Ascending aorta (tissue), 2 donors: ENCODE data around the gene GALR2. TPM values are rescaled to one million over a fixed set of nuclear protein-coding genes. Genes with fewer than 3 reads are reported as not detected.

Source experiments
- DNase-seq, 2 donors: peaks; one replicate each; pipeline ENCODE4 v3.0.0-alpha.2; 2019; ENCODE audit warnings: low spot score in 2 of 2
- H3K27ac ChIP-seq, 2 donors: fragments of 200-600 bp; sonication (generic); one replicate each; pipeline ENCODE4 v1.5.1; 2016 to 2017; ENCODE audit warnings: mild to moderate bottlenecking in 1 of 2
- H3K27me3 ChIP-seq: fragments of 200-600 bp; sonication (generic); one replicate; pipeline ENCODE4 v1.5.1; 2017
- H3K36me3 ChIP-seq, 2 donors: fragments of 200-600 bp; sonication (generic); one replicate each; pipeline ENCODE4 v1.5.1; 2016
- H3K4me1 ChIP-seq, 2 donors: fragments of 200-600 bp; sonication (generic); one replicate each; pipeline ENCODE4 v1.5.1; 2016 to 2017; ENCODE audit warnings: mild to moderate bottlenecking in 1 of 2
- H3K4me3 ChIP-seq, 2 donors: fragments of 200-600 bp; sonication (generic); one replicate each; pipeline ENCODE4 v1.5.1; 2016 to 2017; ENCODE audit warnings: mild to moderate bottlenecking in 1 of 2
- H3K9me3 ChIP-seq, 2 donors: fragments of 200-600 bp; sonication (generic); one replicate each; pipeline ENCODE4 v1.5.1; 2016
- CTCF ChIP-seq, 3 experiments: fragments of 200-600 bp in 2 of 3; fragments of 450-650 bp in 1 of 3; sonication (generic) in 2 of 3; IDR thresholded peaks; one replicate each; pipeline ENCODE4 v1.5.1; 2016 to 2019; ENCODE audit warnings: antibody characterized with exemption in 3 of 3, mild to moderate bottlenecking in 1 of 3, moderate library complexity in 1 of 3
- intact Hi-C: fragments of 100-400 bp; cut with DNase I; formaldehyde crosslinking; loops from one replicate; pipeline ENCODE4 v1.15.1; 2023
- total RNA-seq: library from RNA; depleted of rRNA; stranded (reverse); fragments of >200 nt; gene quantifications from one replicate; pipeline ENCODE4 v1.1.0, GENCODE V29; 2016

GALR2 gene
- total RNA-seq, 1 donor from 2014 or later, result 2.3 TPM

DNA sequence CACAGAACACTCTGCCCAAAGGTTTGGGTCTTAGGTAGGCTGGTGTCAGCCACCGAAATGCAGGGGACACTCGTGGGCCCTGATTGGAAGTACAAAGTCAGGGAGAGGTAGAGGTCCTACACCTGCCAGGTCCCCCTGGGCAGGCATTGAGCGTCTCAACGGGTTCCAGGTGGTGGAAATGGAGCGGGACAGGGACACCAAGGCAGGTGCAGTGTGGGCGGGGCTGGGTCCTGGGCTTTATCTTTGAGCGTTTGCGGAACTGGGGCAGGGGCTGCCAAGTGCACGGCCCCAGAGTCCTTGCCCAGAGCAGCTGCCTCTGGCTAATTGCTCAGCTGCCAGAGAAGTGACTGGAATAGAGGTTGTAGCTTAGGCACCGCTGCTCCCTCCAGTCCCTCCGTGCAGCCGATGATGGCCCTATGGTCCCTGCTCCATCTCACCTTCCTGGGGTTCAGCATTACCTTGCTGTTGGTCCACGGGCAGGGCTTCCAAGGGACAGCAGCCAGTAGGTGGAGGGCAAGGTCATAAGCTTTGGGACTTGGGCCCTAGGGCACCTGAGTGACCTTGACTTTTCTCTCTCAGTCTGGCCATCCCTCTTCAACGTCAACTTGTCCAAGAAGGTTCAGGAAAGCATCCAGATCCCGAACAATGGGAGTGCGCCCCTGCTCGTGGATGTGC, 4.4 kb downstream of the GALR2 start, which contains the start of gene ZACN:
ZACN (plus strand) TSS at position 323 of the 675 bp plus-strand sequence; CDS start at position 406, 83 bp downstream.
- peaks cover 4 to 18% of the 10 kb centered on the region in 2 donors for H3K4me1 ChIP-seq
- DNase-seq, result no peak
- H3K4me3 ChIP-seq, result no peak within 1 kb of the TSS
- TF ChIP-seq CTCF (IDR thresholded peaks at IDR 0.05), result no peak
- peaks cover 25% of the 10 kb centered on the region for H3K27me3 ChIP-seq
- intact Hi-C loops, result no loop called here
- no peak within 1 kb of the TSS for H3K27ac ChIP-seq
- no peaks in the 10 kb centered on the region for H3K9me3 ChIP-seq
- peaks cover 11 to 13% of the 10 kb centered on the region in 2 donors for H3K36me3 ChIP-seq

GRCh38 chr17:76079535-76079955, 5.0 kb downstream of the GALR2 start:
- DNase-seq, result no peak
- Histone ChIP-seq H3K4me3 (no peak overlapping the region), H3K27me3 (peaks cover 20% of the 10 kb centered on the region), H3K9me3 (no peaks in the 10 kb centered on the region), H3K36me3 (peaks cover 14 to 18% of the 10 kb centered on the region in 2 donors), H3K27ac (no peak overlapping the region), H3K4me1 (peaks cover 2 to 18% of the 10 kb centered on the region in 2 donors)
- TF ChIP-seq CTCF (IDR thresholded peaks at IDR 0.05), result no peak
- intact Hi-C loops, result no loop called here

DNA sequence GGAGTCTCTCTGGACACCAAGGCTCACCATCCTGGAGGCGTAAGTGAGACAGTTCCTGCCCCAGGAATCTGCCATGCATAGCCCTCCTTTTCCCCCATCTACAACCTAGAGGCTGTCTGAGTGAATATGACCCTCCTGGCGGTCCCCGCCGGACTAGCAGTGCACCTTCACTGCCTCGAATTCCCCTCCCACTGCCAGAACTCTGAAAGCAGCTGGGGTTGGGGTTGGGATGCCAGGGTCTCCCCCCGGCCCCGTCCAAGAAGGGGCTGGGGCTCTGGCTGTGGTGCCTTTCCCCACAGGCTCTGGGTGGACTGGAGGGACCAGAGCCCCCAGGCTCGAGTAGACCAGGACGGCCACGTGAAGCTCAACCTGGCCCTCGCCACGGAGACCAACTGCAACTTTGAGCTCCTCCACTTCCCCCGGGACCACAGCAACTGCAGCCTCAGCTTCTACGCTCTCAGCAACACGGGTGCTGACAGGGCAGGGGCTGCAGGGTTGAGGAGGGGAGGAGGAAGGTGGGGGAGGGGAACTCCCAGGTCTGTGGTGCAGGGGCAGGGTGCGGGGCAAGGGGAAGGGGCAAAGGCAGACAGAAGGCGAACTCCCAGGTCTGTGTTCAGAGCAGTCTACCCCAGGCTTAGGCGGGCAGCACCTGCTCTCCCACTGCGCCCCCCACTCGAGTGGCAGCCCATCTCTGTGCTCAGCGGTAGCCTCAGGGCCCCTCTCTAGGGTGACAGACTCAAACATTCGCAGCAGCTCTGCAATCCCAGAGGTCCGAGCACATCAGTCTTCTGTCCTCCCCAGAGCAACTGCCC, 5.6 kb downstream of the GALR2 start:
- peaks cover 0 to 14% of the 10 kb centered on the region in 2 donors for H3K4me1 ChIP-seq
- intact Hi-C loops, result no loop called here
- H3K9me3 ChIP-seq, result no peaks in the 10 kb centered on the region
- no peak overlapping the region for H3K27ac ChIP-seq
- DNase-seq, result no peak
- peaks cover 18% of the 10 kb centered on the region for H3K27me3 ChIP-seq
- no peak overlapping the region for H3K4me3 ChIP-seq
- H3K36me3 ChIP-seq, result peaks cover 19 to 24% of the 10 kb centered on the region in 2 donors
- TF ChIP-seq CTCF (IDR thresholded peaks at IDR 0.05), result no peak

GRCh38 chr17:76080768-76081287, 6.2 kb downstream of the GALR2 start:
- TF ChIP-seq CTCF (IDR thresholded peaks at IDR 0.05), result no peak
- H3K36me3 ChIP-seq, result peaks cover 25 to 31% of the 10 kb centered on the region in 2 donors
- no peak overlapping the region for H3K4me3 ChIP-seq
- no peak for DNase-seq
- H3K9me3 ChIP-seq, result no peaks in the 10 kb centered on the region
- H3K27ac ChIP-seq, result no peak overlapping the region
- H3K4me1 ChIP-seq, result peaks cover 0 to 8% of the 10 kb centered on the region in 2 donors
- intact Hi-C loops, result no loop called here
- H3K27me3 ChIP-seq, result peaks cover 14% of the 10 kb centered on the region

GRCh38 chr17:76081295-76082210, 7.0 kb downstream of the GALR2 start:
- Histone ChIP-seq H3K4me1 (peaks cover 0 to 2% of the 10 kb centered on the region in 2 donors), H3K4me3 (no peak overlapping the region), H3K27me3 (peaks cover 8% of the 10 kb centered on the region), H3K27ac (no peak overlapping the region), H3K36me3 (peaks cover 33 to 38% of the 10 kb centered on the region in 2 donors), H3K9me3 (no peaks in the 10 kb centered on the region)
- TF ChIP-seq CTCF (IDR thresholded peaks at IDR 0.05), result no peak
- DNase-seq, result no peak
- intact Hi-C loops, result no loop called here
